Measurements from ENCODE around the gene PACRG.

PACRG gene

DNA sequence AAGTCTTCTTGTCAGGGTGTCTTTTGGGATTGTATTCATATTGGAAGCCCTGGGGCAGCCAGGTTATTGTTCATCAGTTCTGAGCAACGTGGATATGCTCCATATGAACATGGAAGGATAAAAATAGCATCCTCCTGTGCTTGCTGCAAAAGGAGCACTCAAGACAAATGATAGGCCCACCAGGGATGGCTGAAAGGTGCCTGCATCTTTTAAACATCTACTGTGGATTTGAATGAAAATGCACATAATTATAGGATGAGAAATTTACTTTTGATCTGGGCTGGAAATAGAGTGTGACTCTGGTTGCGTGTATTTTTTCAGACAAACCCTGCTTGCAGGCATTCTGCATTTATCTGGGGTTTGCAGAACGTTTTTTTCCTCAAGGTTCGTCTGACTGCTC lies 299.1 kb downstream of the PACRG start:
- no peak for DNase-seq

DNA sequence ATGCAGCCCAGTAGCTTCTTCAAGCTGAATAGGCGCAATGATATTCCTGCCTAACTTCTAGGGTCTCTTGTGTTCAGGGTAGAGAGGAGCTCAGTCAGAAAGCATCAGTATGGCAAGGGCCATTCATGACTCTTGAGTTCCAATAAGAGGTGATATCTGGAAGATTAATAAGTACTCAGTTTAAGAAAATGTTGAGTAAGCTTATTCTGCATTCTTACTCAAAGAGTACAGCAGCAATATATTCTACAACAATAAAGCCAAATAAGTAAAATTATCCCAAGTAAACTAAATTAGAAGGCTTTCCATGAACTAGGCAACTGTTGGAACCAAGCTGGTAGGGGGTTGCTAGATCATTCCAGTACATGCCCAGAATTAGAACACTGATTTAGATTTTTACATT lies 303.2 kb downstream of the PACRG start:
- no peak for DNase-seq

DNA sequence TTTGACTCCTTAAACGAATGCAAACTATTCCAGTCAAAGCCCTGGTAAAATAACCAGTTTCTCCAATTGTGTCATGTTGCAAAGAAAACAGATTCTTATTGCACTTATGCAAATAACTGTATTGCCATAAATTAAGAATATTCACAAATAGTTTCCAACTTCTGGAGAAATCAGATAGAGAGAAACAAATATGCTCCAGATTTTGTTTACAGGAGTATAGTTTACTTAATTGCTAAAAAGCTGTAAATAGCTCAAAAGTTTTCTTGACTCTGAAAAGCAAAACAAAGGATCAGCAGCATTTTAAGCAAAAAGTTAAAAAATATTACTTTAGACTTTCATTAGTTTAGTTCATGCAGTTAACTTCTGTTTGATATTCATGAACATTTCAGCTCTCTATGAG lies 304.2 kb downstream of the PACRG start:
- DNase-seq: no peak

DNA sequence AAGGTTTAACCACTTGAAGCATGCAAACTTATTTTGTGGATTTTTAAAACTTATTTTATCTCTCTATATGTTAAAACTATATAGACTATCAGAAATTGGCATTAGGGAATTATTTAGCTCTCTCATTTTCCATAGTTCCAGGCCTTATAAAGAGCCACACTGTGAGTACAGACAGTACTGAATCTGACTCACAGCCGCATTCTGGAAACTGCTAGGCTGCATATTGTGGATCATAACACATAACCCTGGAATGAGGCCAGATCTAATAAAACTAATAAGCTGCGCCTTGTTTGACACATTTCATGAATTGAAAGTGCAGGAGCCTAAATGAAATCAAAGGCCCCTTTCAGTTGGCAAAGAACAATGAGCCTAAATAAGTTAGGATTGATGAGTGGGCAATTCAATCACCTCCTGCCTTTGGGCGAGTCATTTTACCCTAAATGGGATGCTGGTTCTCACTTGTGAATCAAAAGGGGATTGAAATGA lies 308.4 kb downstream of the PACRG start:
- no peak for DNase-seq

DNA sequence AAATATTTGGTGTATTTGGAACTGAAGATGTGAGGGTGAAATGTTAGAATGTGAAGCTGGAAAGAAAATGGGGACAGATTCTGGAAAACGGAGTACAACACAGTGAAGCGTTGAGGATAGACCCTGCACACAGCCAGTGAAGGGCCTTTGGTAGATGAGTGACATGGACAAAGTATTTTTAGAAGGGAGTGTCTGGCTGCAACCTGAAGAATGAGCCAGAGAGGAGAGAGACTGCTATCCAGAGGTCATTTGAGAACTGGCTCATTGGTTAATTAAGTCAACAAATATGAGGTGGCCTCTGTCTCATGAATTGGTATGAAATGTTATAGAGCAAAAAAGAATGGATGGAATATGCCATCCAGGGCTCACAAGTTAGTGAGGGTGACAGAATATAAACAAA lies 310.5 kb downstream of the PACRG start:
- no peak for DNase-seq

DNA sequence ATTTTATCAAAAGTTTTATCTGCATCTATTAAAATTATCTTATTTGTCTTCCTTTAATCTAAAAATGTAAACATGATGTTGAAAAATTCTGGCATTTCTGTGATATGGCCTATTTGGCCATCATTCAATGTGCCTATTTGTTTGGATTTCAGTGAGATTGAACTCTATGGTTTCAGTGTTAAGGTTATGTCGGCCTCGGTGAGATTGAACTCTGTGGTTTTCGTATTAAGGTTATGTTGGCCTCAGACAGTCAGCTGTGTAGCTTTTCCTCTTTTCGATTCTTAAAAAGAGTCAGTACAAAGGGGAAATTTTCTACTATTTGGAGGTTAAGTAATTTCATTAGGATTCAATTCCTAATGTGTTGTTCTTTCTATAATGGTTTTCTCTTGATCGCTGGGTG lies 320.6 kb downstream of the PACRG start:
- DNase-seq: no peak

DNA sequence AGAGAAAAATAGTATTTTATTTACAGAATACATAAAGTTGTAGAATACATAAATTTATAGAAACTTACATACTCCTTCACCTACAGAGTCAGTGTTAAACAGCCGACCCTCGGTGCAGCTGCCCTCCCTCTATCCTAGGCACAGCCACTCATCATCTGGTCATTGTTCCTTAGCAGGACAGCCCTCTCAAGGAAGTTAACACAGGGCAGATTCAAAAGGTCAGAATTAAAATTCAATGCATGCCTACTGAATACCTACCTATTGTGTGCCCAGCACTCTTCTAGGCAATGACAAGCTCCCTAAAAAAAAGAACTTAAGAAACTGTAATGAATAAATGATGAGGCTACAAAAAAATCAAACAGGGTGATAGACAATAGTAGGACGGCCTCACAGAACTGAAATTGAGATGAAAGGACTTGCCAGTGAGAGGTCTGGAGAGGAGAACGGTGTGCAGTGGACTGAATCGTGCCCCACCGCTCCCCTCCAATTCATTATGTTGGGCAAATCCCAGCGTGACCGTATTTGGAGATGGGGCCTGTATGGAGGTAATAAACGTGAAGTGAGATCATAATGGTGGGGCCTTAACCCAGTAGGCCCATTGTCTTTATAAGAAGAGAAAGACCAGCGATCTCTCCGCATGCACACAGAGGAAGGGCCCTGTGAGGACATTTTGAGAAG lies 326.0 kb downstream of the PACRG start:
- DNase-seq: no peak

DNA sequence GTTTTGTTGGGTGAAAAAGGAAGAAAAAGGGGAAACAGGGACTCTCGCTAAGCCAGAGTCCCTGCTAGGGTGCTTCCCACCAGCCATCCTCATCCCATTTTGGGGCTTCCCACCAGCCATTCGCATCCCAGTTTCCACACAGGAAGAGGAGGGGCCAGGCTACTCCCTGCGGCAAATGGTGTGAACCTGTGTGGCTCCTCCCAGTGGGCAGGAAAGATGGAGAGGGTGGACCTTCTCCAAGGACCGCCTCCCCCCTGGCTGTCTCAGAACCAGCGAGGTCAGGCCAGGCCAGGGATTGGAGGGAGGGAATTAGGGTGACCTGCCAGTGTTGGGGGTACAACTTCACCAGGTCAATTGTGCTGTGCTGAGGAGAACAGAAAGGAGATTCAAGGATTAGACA lies 326.9 kb downstream of the PACRG start:
- DNase-seq: no peak

DNA sequence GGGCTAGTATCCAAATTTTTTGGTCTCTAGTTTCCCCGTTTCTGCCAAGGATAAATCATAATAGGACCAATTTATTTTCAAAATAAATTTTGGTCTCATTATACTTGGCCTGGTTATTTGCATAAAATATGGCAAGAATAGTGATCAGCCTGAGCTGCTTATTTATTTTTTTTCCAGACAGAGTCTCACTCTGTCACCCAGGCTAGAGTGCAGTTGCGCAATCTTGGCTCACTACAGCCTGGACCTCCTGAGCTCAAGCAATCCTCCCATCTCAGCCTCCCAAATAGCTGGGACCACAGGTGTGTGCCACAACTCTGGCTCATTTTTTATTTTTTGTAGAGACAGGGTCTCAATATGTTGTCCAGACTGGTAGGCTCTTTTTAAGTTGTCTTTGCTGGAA lies 329.5 kb downstream of the PACRG start:
- DNase-seq: no peak

DNA sequence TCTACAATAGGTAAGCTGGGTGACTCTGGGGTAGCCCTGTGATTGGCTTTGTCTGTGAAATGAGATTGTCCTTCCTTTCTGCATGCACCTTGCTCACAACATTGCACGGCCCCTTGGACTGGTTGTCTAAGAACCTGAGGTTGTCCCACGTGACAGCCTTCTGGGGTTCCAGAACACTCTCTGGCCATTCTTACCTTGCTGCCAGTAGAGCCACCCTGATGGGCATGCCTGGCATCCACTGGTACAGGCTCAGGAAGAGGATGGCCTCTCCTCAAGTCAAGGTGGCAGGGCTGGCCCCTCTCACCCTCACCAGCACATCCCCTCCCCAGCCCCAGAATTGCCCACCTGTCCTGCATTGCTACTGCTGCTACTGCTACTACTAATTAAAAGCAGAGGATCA lies 335.0 kb downstream of the PACRG start:
- DNase-seq: no peak

DNA sequence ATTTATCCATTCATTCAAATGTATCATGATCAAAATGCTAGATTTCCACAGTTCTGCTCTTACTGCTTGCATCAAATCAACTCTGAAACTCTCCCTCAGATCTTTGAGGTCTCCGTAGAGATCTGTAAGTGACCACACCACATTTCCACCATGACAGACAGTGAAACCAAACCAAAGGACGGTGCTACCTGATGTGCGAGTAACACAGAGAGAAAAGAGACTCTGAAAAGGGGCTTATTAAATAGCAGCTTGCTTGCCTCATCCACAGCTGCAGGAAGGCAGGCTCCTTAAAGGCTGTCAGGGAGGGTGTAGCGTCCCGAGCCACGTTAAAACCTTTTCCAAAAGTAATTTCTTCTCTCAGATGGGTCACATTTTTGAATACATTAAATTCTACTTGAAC lies 335.8 kb downstream of the PACRG start:
- DNase-seq: no peak

DNA sequence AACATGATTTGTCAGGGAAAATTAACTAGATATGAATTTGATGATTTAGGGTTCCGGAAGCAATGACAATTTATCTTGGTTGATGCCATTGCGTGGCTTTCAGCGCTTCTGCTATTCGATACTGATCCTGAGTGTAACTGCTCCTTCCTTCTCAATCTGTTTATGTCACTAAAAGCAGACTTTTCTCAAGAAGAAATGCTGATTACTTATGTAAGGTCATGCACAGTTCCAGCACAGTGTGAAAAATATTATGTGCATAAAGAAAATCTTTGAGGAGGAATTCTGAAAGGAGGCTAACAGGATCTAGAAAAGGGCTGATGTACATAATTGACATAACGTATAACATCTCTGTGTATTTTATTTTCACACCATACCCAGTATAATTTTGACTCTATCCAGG lies 336.6 kb downstream of the PACRG start:
- no peak for DNase-seq

DNA sequence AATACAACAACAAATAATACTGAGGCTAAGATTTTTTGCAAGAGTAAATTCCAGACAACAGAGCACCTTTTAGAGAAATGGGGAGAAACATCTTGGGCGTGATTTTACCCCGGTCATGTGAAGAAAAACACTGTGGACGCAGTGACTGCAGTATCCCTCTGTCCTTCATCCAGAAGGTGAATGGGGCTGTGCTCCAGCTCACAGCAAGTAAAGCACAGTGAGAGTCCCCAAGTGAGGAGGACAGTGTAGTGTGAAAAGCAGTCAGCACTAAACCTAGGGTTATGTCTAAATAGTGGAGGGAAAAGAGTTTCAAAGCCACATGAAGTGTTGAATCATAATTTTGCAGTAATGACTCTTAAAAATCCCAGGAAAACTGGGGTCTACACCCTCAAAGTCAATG lies 338.4 kb downstream of the PACRG start:
- DNase-seq: no peak

DNA sequence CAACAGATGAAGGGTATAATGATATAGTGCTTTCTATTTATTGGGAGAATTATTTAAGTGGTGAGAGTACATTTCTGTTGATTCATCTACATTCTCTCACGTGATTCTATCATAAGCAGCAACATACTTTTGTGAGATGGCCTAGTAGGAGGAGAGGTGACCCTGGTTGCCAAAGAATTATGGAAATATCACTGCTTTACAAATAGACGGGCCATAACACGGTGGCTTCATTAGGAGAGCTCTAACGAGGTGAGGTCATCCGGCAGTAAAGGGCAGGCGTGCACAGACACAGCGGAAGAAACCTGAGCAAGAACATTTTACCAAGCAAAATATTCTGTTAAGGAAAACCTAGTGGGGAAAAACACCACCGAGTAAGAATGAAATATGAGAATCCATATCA lies 349.4 kb downstream of the PACRG start:
- DNase-seq: no peak

DNA sequence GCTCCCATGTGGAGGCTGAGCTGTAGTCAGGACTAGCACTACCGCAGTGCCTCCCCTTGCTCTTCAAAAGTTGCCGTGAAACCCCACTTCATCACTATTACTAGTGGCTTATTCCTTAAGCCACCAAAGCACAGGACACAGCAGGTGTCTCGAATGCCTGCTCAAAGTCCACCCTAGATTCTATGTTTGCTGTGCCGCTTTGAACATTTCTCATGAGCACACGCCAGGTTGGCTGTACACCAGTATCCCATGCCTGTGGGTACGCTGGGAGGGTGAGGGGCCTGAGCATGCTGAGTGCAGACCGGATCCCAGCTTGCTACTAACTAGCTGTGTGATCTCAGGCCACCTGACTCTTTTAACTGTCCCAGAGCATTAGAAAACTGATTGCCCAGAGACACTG lies 350.9 kb downstream of the PACRG start:
- no peak for DNase-seq

DNA sequence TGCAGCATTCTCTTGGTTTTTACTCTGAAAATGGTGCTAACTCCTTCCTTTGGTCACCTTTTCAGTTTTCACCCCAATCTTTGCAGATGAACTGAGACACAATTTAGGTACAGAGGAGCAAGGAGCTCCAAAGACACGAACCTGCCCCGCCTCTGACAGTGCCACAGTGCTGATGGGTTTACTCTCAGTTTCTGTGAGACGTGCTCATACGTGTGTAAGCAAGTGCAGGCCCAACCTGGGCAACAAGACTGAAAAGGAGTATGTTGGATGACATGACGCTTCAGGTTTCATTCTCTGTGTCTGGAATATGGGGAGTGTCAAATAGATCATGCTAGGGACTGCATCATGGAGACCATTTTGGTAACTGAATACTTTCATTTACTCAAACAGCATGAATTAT lies 352.5 kb downstream of the PACRG start:
- DNase-seq: no peak

DNA sequence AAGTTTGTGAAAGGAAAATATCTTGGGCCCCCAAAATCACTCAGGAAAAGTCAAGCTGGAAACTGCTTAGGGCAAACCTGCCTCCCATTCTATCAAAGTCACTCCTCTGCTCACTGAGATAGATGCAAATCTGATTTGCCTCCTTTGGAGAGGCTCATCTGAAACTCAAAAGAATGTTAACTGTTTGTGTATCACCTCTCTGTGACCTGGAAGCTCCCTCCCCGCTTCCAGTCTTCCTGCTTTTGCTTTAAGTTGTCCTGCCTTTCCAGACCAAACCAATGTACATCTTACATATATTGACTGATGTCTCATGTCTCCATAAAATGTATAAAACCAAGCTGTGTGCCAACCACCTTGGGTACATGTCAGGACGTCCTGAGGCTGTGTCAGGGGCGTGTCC lies 355.4 kb downstream of the PACRG start:
- DNase-seq: no peak

DNA sequence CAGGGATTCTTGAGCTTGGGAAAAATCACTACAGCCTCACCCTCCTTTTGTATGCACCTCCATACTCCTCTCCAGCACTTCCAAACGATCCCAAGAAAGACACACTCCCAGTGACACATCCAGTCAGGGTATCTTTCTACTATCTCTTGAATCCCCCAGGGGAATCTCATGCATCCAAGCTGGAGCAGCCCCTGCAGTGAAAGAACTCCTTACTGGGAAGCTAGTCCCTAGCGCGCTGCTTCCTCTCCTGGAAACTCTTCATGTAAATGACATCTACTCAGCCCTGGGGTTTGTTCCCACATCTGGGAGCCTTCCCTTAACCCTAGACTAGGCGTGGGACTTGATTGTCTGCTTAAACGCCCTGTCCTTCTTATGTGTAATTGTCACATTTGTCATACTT lies 357.7 kb downstream of the PACRG start:
- DNase-seq: no peak

DNA sequence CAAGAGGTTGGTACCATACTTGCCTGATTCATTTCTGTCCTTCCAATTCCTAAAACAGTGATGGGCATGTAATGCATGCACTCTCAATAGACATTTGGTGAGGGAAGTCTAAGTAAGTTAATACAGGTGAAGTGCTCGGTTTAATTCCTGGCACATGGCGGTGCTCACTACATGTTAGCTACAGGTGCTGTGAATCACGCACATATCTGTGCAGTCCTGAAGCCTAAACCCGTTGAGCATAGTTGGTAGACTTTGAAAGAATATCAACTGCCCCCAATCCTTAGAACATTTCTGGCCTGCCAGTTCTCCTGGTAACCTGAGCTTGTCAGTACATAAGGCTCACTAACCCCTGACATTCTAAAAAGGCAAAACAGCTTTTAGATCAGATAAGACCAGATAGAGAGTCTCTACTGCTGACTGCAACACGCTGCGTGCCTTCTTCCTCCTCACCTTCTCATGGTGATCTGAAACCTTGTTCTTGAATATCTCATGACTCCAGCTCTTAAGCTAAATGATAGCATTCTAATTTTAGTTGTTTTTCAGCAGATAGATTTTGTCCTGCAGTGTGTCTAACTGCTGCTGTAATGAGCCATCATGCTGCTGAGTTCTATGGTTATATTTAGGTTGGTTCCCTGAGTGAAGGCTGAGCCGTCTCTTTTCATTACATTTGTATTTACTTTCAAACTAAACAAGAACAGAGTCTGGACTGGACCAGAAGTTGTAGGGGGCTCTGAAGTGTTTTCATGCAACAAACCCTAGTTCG lies 358.3 kb downstream of the PACRG start:
- DNase-seq: no peak

DNA sequence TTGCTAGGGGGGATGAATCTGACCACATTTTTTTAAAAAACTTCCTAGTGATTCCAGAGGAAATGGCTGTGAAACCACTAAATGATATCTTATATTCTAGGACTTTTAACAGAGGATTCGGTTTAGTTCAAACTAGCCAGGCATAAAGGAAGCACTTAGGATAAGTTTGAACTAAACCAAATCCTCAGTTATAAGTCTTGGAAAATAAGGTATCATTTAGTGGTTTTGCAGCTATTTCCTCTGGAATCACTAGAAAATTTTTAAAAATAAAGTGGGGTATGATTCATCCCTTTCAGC lies 358.8 kb downstream of the PACRG start:
- DNase-seq: no peak

DNA sequence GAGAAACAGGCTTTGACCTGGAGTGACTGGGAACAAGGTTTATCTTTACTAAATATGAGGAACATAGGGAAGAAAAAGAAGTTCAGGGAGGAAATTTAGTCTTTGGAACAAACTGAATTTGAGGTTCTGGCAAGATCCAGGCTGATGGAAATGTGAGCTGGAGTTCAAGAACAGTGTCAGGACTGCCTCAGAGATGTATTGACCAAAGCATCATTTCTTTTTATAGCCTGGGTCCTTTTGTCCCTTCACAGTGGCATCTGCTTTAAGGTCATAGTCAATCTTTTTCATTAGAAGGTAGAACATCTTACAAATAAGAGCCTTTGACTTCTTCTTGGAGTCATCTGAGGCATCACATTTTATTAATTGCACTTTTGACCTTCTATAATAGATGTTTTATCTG lies 360.2 kb downstream of the PACRG start:
- DNase-seq: no peak

DNA sequence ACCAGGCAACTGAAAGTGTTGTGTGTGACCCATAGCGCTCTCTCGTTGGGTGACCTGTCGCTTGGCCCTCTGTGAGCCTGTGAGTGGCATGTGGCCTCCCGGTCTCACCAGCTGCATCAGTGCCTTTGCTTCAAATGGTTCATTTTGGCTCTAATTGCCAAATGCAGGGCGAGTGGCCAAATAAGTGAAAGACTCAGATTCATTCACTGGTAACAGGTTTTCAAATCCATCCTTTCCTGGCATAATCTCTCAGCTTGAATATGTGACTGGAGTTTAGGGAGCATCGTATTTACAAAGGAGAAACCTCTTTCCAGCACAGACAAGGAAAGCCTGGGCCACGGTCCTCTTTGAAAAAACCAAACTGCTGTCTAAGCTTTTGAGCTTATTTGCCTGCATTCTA lies 365.1 kb downstream of the PACRG start:
- DNase-seq: no peak

DNA sequence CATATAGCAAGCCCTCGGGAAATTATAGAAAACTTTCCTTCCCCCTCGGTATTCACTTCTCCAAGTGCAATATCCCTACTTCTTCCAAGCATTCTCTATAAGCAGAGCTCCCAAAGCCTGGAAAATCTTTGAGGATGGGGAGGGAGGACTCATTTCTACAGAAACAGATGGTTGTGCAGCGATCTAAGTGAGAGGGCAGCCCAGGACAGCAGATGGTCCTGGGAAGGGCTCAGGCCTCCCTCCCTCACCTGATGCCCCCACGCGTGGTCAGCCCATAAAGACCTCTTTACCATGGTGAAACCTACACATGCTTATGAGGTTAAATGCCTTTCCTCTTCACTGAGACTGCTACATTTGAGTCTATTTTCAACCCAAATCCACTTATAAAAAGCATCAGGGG lies 367.1 kb downstream of the PACRG start:
- DNase-seq: no peak

DNA sequence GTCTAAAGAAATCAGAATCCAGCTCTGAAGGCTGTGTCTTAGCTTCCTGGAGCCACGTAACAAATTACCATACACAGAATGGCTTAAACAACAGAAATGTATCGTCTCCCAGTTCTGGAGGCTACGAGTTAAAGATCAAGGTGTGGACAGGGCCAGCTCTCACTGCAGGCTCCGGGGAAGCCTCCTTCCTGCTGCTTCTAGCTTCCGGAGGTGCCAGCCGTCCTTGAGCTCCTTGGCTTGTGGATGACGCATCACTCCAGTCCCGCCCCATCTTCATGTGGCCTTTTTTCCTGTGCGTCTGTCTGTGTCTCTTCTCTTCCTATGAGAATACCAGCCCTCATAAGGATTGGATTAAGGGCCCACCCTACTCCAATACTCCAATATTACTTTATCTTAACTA lies 367.6 kb downstream of the PACRG start:
- no peak for DNase-seq

DNA sequence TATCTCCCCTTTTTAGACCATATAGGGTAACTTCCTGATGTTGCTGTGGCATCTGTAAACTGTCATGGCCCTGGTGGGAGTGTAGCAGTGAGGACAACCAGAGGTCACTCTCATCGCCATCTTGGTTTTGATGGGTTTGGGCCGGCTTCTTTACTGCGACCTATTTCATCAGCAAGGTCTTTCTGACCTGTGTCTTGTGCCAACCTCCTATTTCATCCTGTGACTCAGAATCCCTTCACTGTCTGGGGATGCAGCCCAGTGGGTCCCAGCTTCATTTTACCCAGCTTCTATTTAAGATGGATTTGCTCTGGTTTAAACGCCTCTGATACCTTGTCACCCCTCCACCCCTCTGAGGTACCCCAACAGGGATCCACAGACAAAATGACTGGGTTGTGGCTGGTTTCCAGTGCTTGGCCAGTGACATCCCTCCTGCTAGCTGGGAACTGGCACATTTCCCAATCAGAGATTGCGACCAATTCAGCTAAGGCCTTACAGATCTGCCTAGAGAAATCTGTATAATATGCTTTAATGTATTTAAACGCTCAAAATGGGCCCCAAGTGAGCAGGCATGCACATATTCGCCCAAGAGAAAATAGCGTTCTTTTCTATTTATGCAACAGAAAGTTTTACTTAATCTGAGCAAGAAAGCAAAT lies 371.2 kb downstream of the PACRG start:
- no peak for DNase-seq
